ENCODE results near the gene OAT. TPM values are rescaled to one million over a fixed set of nuclear protein-coding genes. Genes with fewer than 3 reads are reported as not detected.

Gene OAT
- total RNA-seq, 1 experiment from 2014 or later, result 67.9 TPM

GRCh38 chr10:124384591-124385190, 34.0 kb downstream of the OAT start:
- Histone ChIP-seq H2AK5ac (ENCODE audit: insufficient read length, low read length) (no peak overlapping the region), H3K18ac (ENCODE audit: insufficient read length, low read depth, low read length) (no peak overlapping the region), H2BK5ac (ENCODE audit: insufficient read length, low read length) (no peak overlapping the region), H3K4ac (ENCODE audit: low read depth, low read length) (no peak overlapping the region), H2AFZ (ENCODE audit: low read length) (no peak overlapping the region), H3K4me2 (ENCODE audit: insufficient read depth, insufficient read length, low read length) (no peak overlapping the region), H3K79me1 (ENCODE audit: insufficient read depth, low read depth, low read length, poor library complexity, severe bottlenecking) (no peaks in the 10 kb centered on the region), H4K20me1 (ENCODE audit: control insufficient read depth, insufficient read depth, insufficient read length) (no peaks in the 10 kb centered on the region), H2BK15ac (ENCODE audit: low read depth, low read length) (no peak overlapping the region), H3K14ac (ENCODE audit: insufficient read depth, low read length) (no peak overlapping the region), H3K23me2 (ENCODE audit: insufficient read length, low read depth, low read length, poor library complexity, severe bottlenecking) (peaks cover 4% of the 10 kb centered on the region), H3K23ac (ENCODE audit: insufficient read length, low read depth, low read length) (no peak overlapping the region), H3K79me2 (ENCODE audit: insufficient read depth, low read length) (no peaks in the 10 kb centered on the region), H3K9ac (ENCODE audit: extremely low read depth, insufficient read length, low read length) (no peak overlapping the region), H2BK12ac (ENCODE audit: insufficient read length, low read depth, low read length) (no peak overlapping the region), H2BK20ac (ENCODE audit: low read depth, low read length, poor library complexity, severe bottlenecking) (no peak overlapping the region), H3K4me1 (ENCODE audit: insufficient read depth, low read length) (no peaks in the 10 kb centered on the region), H3K27me3 (ENCODE audit: insufficient read depth, low read length) (no peaks in the 10 kb centered on the region), H3K9me3 (ENCODE audit: control insufficient read depth, low read depth, low read length) (no peaks in the 10 kb centered on the region), H4K5ac (ENCODE audit: insufficient read length, low read depth, low read length) (no peak overlapping the region), H3K27ac (ENCODE audit: insufficient read length, low read depth, low read length) (no peak overlapping the region), H3T11ph (ENCODE audit: low read length) (no peak overlapping the region), H3K56ac (ENCODE audit: insufficient read length, low read depth, low read length) (no peak overlapping the region), H4K91ac (ENCODE audit: insufficient read length, low read depth, low read length) (no peak overlapping the region), H4K8ac (replicated peaks; ENCODE audit: insufficient read length, low read depth, low read length) (no peak overlapping the region), H2BK120ac (ENCODE audit: low read depth, low read length, poor library complexity, severe bottlenecking) (no peak overlapping the region)
- no CpG with 5 or more reads among the region's 7 CpGs for WGBS (ENCODE audit: extremely low coverage, insufficient read length, low lambda C conversion rate)
- Mint-ChIP-seq H3K4me1 (peaks cover 1 to 15% of the 10 kb centered on the region in 2 experiments; a peak in 2 of 4 replicates), H3K27me3 (ENCODE audit: low read depth) (peaks cover 27% of the 10 kb centered on the region), H3K4me3 (no peak overlapping the region), H3K27ac (peak overlapping the region in 1 of 3 experiments; percentile 19; a peak in 2 of 7 replicates), H3K9me3 (no peaks in the 10 kb centered on the region), H3K36me3 (ENCODE audit: insufficient read depth in 1 of 3, low read depth in 3 of 3) (no peaks in the 10 kb centered on the region)
- no peak for TF ChIP-seq CTCF (conservative IDR thresholded peaks at IDR 0.05)
- DNase-seq, result no peak
